Measurements from ENCODE around the gene UBFD1. TPM values are rescaled to one million over a fixed set of nuclear protein-coding genes. Genes with fewer than 3 reads are reported as not detected.
A peak's percentile ranks its signal among the peaks of the same experiment; 100 is the strongest.

UBFD1 gene
- total RNA-seq, 4 donors from 2014 or later, result 75.0 to 147 (median 127) TPM

- Histone ChIP-seq H3K9me3 (no peaks in the 10 kb centered on the region), H3K4me3 (replicated peaks in 1 of 3) (no peak overlapping the region), H3K27me3 (no peaks in the 10 kb centered on the region), H3K4me1 (peaks cover 13 to 17% of the 10 kb centered on the region in 2 donors), H3K36me3 (peaks cover 23 to 27% of the 10 kb centered on the region in 2 donors), H3K27ac (no peak overlapping the region)
- no peak for DNase-seq
- intact Hi-C loops (cut with DNase I), result no loop called here
- 91 to 93% methylated on average over 3 of the region's 3 CpGs for WGBS, 2 donors
- no peak for TF ChIP-seq POLR2A (IDR thresholded peaks at IDR 0.05)
- TF ChIP-seq, protein P1, sequence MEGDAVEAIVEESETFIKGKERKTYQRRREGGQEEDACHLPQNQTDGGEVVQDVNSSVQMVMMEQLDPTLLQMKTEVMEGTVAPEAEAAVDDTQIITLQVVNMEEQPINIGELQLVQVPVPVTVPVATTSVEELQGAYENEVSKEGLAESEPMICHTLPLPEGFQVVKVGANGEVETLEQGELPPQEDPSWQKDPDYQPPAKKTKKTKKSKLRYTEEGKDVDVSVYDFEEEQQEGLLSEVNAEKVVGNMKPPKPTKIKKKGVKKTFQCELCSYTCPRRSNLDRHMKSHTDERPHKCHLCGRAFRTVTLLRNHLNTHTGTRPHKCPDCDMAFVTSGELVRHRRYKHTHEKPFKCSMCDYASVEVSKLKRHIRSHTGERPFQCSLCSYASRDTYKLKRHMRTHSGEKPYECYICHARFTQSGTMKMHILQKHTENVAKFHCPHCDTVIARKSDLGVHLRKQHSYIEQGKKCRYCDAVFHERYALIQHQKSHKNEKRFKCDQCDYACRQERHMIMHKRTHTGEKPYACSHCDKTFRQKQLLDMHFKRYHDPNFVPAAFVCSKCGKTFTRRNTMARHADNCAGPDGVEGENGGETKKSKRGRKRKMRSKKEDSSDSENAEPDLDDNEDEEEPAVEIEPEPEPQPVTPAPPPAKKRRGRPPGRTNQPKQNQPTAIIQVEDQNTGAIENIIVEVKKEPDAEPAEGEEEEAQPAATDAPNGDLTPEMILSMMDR (IDR thresholded peaks at IDR 0.05), result no peak
Measured at GRCh38 chr16:23554536-23554935, 3.0 kb upstream of the UBFD1 start.

GRCh38 chr16:23557779-23558702 lies 514 bp downstream of the UBFD1 start:
- Histone ChIP-seq H3K27ac (peak overlapping the region; percentile 14 to 89 (median 74)), H3K9me3 (no peaks in the 10 kb centered on the region), H3K27me3 (no peaks in the 10 kb centered on the region), H3K4me1 (peaks cover 15 to 17% of the 10 kb centered on the region in 2 donors), H3K4me3 (replicated peaks in 1 of 3) (peak overlapping the region; percentile 54 to 96 (median 94)), H3K36me3 (peaks cover 22 to 28% of the 10 kb centered on the region in 2 donors)
- WGBS, 2 donors, result 9 to 13% methylated on average over 9 to 19 of the region's 60 CpGs
- TF ChIP-seq, protein P1 (IDR thresholded peaks at IDR 0.05), result no peak
- no peak for TF ChIP-seq POLR2A (IDR thresholded peaks at IDR 0.05)
- intact Hi-C loops (cut with DNase I), result loop anchor here (5.0 kb wide), 1 partner anchor 34 kb away; no protein-coding TSS in a partner anchor
- peak; percentile 23 to 48 for DNase-seq

- DNase-seq, result no peak
- Histone ChIP-seq H3K36me3 (peaks cover 57 to 62% of the 10 kb centered on the region in 2 donors), H3K27ac (no peak overlapping the region), H3K27me3 (no peaks in the 10 kb centered on the region), H3K4me1 (peaks cover 14 to 15% of the 10 kb centered on the region in 2 donors), H3K4me3 (replicated peaks in 1 of 3) (no peak overlapping the region), H3K9me3 (no peaks in the 10 kb centered on the region)
- TF ChIP-seq POLR2A (IDR thresholded peaks at IDR 0.05), result no peak
- TF ChIP-seq, protein P1 (IDR thresholded peaks at IDR 0.05), result no peak
- intact Hi-C loops (cut with DNase I), result loop anchor here (5.0 to 10.0 kb wide), 2 partner anchors 49 to 83 kb away; partner anchors contain the start of genes DCTN5, GGA2 and PALB2
- WGBS, 2 donors, result 89 to 92% methylated on average over 5 of the region's 5 CpGs
Measured at GRCh38 chr16:23561586-23561985, 4.1 kb downstream of the UBFD1 start.

GRCh38 chr16:23562505-23562904 lies 5.0 kb downstream of the UBFD1 start:
- Histone ChIP-seq H3K36me3 (peaks cover 66 to 70% of the 10 kb centered on the region in 2 donors), H3K4me3 (replicated peaks in 1 of 3) (no peak overlapping the region), H3K4me1 (peaks cover 13 to 15% of the 10 kb centered on the region in 2 donors), H3K27me3 (no peaks in the 10 kb centered on the region), H3K9me3 (no peaks in the 10 kb centered on the region), H3K27ac (no peak overlapping the region)
- DNase-seq, result no peak
- 95 to 96% methylated on average over 13 of the region's 13 CpGs for WGBS, 2 donors
- TF ChIP-seq POLR2A (IDR thresholded peaks at IDR 0.05), result no peak
- TF ChIP-seq, protein P1 (IDR thresholded peaks at IDR 0.05), result no peak
- intact Hi-C loops (cut with DNase I), result loop anchor here (5.0 to 10.0 kb wide), 2 partner anchors 50 to 82 kb away; partner anchors contain the start of genes DCTN5, GGA2 and PALB2
